Ectodermal cell (in vitro differentiated cells): ENCODE results near the gene SYCP2.

Experiments used
- H3K27ac ChIP-seq: 2 replicates; pipeline ENCODE4 v1.7.0; 2013; ENCODE audit warnings: mild to moderate bottlenecking, low read depth, low read length; ENCODE audit not compliant: insufficient read depth, poor library complexity, severe bottlenecking
- H3K27me3 ChIP-seq: 2 replicates; pipeline ENCODE4 v1.7.0; 2013; ENCODE audit warnings: mild to moderate bottlenecking, low read length; ENCODE audit not compliant: insufficient read depth, control insufficient read depth, poor library complexity, severe bottlenecking
- H3K36me3 ChIP-seq: one replicate; pipeline ENCODE4 v1.7.0; 2013; ENCODE audit warnings: low read length; ENCODE audit not compliant: control insufficient read depth, insufficient read depth
- H3K4me1 ChIP-seq: one replicate; pipeline ENCODE4 v1.7.0; 2013; ENCODE audit warnings: low read length; ENCODE audit not compliant: control insufficient read depth, insufficient read depth
- H3K4me3 ChIP-seq: 2 replicates; pipeline ENCODE4 v1.7.0; 2013; ENCODE audit warnings: low read depth, low read length, control low read depth; ENCODE audit not compliant: insufficient read depth
- H3K9me3 ChIP-seq: 2 replicates; pipeline ENCODE4 v1.7.0; 2013; ENCODE audit warnings: mild to moderate bottlenecking, low read length, moderate library complexity; ENCODE audit not compliant: control insufficient read depth
- WGBS, 2 experiments: methylation state at CpG; one replicate each; pipeline ENCODE4 v1.1.7; 2013; ENCODE audit warnings: missing lambda C conversion rate in 2 of 2; 5-methylcytosine and 5-hydroxymethylcytosine counted together

Gene SYCP2

GRCh38 chr20:59935457-59936185, 2.2 kb upstream of the SYCP2 start:
- WGBS, 2 experiments = 89 to 95% methylated on average over 6 to 7 of the region's 8 CpGs
- no peak overlapping the region for H3K27ac ChIP-seq
- H3K27me3 ChIP-seq = peaks cover 60% of the 10 kb centered on the region
- H3K4me1 ChIP-seq = peaks cover 7% of the 10 kb centered on the region
- no peak overlapping the region for H3K4me3 ChIP-seq
- H3K36me3 ChIP-seq = no peaks in the 10 kb centered on the region
- H3K9me3 ChIP-seq = no peaks in the 10 kb centered on the region

DNA sequence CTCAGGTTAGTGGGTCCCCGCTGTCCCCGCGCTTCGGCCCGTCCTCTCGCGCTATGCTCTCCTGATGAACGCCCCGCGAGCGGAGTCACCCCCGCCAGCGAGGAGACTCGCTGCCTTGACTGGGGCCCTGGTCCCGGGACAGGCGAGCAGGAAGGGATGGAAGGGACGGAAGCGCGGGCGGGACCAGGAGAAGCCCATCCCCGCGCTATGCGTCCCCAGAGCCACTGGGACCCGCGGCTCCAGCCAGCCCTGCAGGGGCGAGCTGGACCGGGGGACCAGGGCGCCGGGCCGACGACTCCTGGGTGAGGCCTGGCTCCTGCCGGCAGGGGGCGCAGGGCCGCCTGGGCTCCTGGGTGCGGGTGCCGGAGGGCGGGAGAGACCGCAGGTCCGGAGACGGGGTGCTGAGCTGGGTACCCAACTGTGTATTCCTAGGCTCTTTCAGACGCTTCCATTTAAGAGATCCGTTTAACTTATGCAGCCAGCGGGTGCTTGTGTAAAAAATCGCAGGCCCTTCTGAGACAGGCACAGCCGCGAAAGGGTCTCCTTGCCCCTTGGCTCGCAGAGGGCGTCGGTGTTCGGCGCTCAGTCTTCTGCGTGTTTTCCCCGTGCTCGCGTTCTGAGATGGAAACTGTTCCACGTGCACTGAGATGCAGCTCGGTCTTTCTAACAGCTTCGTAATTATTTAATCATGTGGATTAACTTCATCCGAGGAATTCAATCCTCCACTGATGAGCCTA, 580 bp upstream of the SYCP2 start:
- no peaks in the 10 kb centered on the region for H3K36me3 ChIP-seq
- H3K4me3 ChIP-seq = peak overlapping the region; percentile 41
- 8 to 9% methylated on average over 59 of the region's 59 CpGs for WGBS, 2 experiments

DNA sequence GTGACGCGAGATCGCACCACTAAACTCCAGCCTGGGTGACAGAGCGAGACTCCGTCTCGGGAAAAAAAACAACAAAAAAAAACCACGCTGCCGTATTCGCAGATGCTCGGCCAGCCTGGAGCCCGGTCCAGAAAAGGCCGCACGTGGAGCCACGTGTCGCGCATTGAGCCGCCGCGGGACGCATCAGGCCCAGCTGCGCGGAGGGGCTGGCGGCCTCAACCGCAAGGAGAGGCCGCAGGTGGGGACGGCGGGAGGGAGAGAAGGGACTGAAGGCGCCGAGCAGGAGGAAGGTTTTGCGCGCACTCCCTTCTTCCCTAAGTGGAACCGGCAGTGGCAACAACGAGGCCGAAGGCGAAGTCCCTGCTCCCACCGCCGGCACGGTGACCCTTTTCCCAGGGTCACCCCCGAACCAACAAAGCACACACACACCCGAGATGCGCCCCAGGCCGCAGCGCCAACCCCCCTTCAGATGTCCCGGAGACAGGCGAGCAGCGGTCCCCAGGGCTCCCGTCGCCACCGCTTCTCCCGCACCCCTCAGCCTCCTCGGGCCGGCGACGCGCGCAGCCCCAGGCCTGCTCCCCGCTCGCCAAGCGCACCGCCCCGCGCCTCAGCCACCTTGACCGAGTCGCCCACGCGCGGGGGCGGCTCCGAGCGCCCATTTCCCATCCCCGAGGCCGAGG, 681 bp downstream of the SYCP2 start:
- H3K4me1 ChIP-seq = peaks cover 7% of the 10 kb centered on the region
- H3K9me3 ChIP-seq = no peaks in the 10 kb centered on the region
- H3K4me3 ChIP-seq = no peak overlapping the region
- H3K27me3 ChIP-seq = peaks cover 35% of the 10 kb centered on the region
- no peak overlapping the region for H3K27ac ChIP-seq
- no peaks in the 10 kb centered on the region for H3K36me3 ChIP-seq
- WGBS, 2 experiments = 95 to 96% methylated on average over 72 of the region's 72 CpGs

More for the DNA sequence above, 580 bp upstream of the SYCP2 start:
- H3K9me3 ChIP-seq = no peaks in the 10 kb centered on the region
- no peak overlapping the region for H3K27ac ChIP-seq
- peaks cover 48% of the 10 kb centered on the region for H3K27me3 ChIP-seq
- H3K4me1 ChIP-seq = peaks cover 7% of the 10 kb centered on the region

- 63 to 67% methylated on average over 9 of the region's 9 CpGs for WGBS, 2 experiments
- Histone ChIP-seq H3K27ac (no peak overlapping the region), H3K27me3 (peaks cover 28% of the 10 kb centered on the region), H3K9me3 (no peaks in the 10 kb centered on the region), H3K4me1 (peaks cover 7% of the 10 kb centered on the region), H3K4me3 (no peak overlapping the region), H3K36me3 (no peaks in the 10 kb centered on the region)
Observed at GRCh38 chr20:59931511-59932312, 1.7 kb downstream of the SYCP2 start.

DNA sequence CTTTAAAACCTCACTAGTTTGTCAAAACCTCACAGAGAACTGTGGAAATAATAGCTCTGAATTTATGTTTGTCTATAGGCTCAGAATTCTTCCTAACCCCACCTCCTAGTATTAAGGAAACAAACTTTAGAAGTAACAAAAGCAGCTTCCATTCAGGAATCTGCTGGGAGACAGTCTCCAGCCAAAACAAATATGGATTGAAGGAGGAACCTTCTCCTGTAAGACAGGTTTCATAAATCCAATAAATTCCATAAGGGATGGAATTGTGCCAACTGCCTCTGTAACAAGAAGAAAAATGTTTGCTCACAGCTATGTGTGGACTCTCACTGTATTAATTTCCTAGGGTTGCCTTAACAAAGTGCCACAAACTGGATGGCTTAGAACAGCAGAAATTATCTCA, 7.5 kb downstream of the SYCP2 start:
- Histone ChIP-seq H3K9me3 (no peaks in the 10 kb centered on the region), H3K36me3 (no peaks in the 10 kb centered on the region), H3K4me3 (no peak overlapping the region), H3K4me1 (no peaks in the 10 kb centered on the region), H3K27me3 (no peaks in the 10 kb centered on the region), H3K27ac (no peak overlapping the region)

GRCh38 chr20:59925359-59925758, 8.1 kb downstream of the SYCP2 start:
- Histone ChIP-seq H3K27ac (no peak overlapping the region), H3K27me3 (no peaks in the 10 kb centered on the region)
- whole genome bisulfite sequencing, 2 experiments = 86 to 89% methylated on average over 1 of the region's 1 CpG

DNA sequence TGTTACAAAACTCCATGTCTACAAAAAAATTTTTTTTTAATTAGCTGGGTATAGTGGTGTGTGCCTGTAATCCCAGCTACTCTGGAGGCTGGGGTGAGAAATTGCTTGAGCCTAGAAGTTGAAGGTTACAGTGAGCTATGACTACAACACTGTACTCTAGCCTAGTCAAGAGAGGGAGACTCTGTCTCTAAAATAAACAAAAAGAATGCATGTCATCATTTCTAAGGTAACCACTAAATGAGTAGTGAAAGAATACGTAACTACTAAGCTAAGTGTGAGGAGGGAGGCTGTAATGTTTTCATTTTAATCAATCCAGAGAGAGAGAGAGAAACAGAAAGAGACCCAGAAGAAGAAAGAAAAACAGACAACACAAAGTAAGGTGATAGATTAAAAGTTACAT, 9.9 kb downstream of the SYCP2 start:
- no peaks in the 10 kb centered on the region for H3K9me3 ChIP-seq
- no peaks in the 10 kb centered on the region for H3K4me1 ChIP-seq
- 83 to 100% methylated on average over 1 of the region's 1 CpG for WGBS, 2 experiments
- H3K27me3 ChIP-seq = no peaks in the 10 kb centered on the region
- no peaks in the 10 kb centered on the region for H3K36me3 ChIP-seq
- no peak overlapping the region for H3K27ac ChIP-seq
- no peak overlapping the region for H3K4me3 ChIP-seq

More at GRCh38 chr20:59925359-59925758, 8.1 kb downstream of the SYCP2 start:
- H3K4me1 ChIP-seq = no peaks in the 10 kb centered on the region
- H3K9me3 ChIP-seq = no peaks in the 10 kb centered on the region
- no peaks in the 10 kb centered on the region for H3K36me3 ChIP-seq
- H3K4me3 ChIP-seq = no peak overlapping the region

- Histone ChIP-seq H3K36me3 (no peaks in the 10 kb centered on the region), H3K4me1 (no peaks in the 10 kb centered on the region), H3K4me3 (no peak overlapping the region), H3K27ac (no peak overlapping the region), H3K27me3 (no peaks in the 10 kb centered on the region), H3K9me3 (no peaks in the 10 kb centered on the region)
Observed at GRCh38 chr20:59920944-59921343, 12.5 kb downstream of the SYCP2 start.

DNA sequence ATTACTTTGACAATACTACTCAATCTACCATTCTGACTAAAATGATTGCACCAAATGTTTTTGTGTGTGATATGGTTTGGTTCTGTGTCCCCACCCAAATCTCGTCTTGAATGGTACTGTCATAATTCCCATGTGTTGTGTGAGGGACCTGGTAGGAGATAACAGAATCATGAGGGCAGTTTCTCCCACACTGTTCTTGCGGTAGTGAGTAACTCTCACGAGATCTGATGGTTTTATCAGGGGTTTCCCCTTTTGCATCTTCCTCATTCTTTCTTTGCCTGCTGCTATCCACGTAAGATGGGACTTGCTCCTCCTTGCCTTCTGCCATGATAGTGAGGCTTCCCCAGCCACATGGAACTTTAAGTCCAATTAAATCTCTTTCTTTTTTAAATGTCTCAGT, 20.8 kb downstream of the SYCP2 start:
- Histone ChIP-seq H3K27me3 (no peaks in the 10 kb centered on the region), H3K4me1 (no peaks in the 10 kb centered on the region), H3K9me3 (no peaks in the 10 kb centered on the region), H3K36me3 (no peaks in the 10 kb centered on the region), H3K4me3 (no peak overlapping the region), H3K27ac (no peak overlapping the region)
- WGBS, 2 experiments = 74 to 78% methylated on average over 4 of the region's 4 CpGs

- Histone ChIP-seq H3K9me3 (no peaks in the 10 kb centered on the region), H3K4me1 (no peaks in the 10 kb centered on the region), H3K27me3 (no peaks in the 10 kb centered on the region), H3K27ac (no peak overlapping the region), H3K4me3 (no peak overlapping the region), H3K36me3 (no peaks in the 10 kb centered on the region)
- 88 to 93% methylated on average over 2 of the region's 2 CpGs for WGBS, 2 experiments
Observed at GRCh38 chr20:59911041-59911440, 22.4 kb downstream of the SYCP2 start.
